Hematopoietic multipotent progenitor cell treated with erythropoietin and hydrocortisone succinate and interleukin-3 and kit ligand, for 17 days (in vitro differentiated cells): ENCODE data around the gene DKK3.

Experiments used
- DNase-seq: peaks from one replicate; pipeline ENCODE4 v3.0.0-alpha.2; 2015; ENCODE audit warnings: low spot score

Gene DKK3

GRCh38 chr11:11966826-11967668 is 41.4 kb downstream of the DKK3 start:
- peak; percentile 59 for DNase-seq

GRCh38 chr11:11966354-11966741 is 42.1 kb downstream of the DKK3 start:
- no peak for DNase-seq

- DNase-seq: no peak
Measured at GRCh38 chr11:11965656-11966353, 42.6 kb downstream of the DKK3 start.

- DNase-seq: no peak
Measured at GRCh38 chr11:11965192-11965591, 43.2 kb downstream of the DKK3 start.

- DNase-seq: no peak
Measured at GRCh38 chr11:11964774-11965150, 43.7 kb downstream of the DKK3 start.

GRCh38 chr11:11963842-11964773 is 44.3 kb downstream of the DKK3 start:
- no peak for DNase-seq

- DNase-seq: no peak
Measured at GRCh38 chr11:11963067-11963466, 45.4 kb downstream of the DKK3 start.

GRCh38 chr11:11961399-11962028 is 46.9 kb downstream of the DKK3 start:
- no peak for DNase-seq

GRCh38 chr11:11960687-11961086 is 47.7 kb downstream of the DKK3 start:
- DNase-seq: no peak

GRCh38 chr11:11959601-11960000 is 48.8 kb downstream of the DKK3 start:
- DNase-seq: no peak

GRCh38 chr11:11958403-11959231 is 49.8 kb downstream of the DKK3 start:
- no peak for DNase-seq

GRCh38 chr11:11956006-11956405 is 52.4 kb downstream of the DKK3 start:
- no peak for DNase-seq

- no peak for DNase-seq
Measured at GRCh38 chr11:11952036-11952435, 56.4 kb downstream of the DKK3 start.

- no peak for DNase-seq
Measured at GRCh38 chr11:11949482-11949881, 58.9 kb downstream of the DKK3 start.

- no peak for DNase-seq
Measured at GRCh38 chr11:11948242-11948947, 60.0 kb downstream of the DKK3 start.

GRCh38 chr11:11947825-11948224 is 60.6 kb downstream of the DKK3 start:
- DNase-seq: no peak

GRCh38 chr11:11946878-11947277 is 61.5 kb downstream of the DKK3 start:
- DNase-seq: no peak

GRCh38 chr11:11946180-11946579 is 62.2 kb downstream of the DKK3 start:
- no peak for DNase-seq

GRCh38 chr11:11944444-11944843 is 64.0 kb downstream of the DKK3 start:
- DNase-seq: no peak

- no peak for DNase-seq
Measured at GRCh38 chr11:11942668-11943067, 65.8 kb downstream of the DKK3 start.
